Measurements from ENCODE around the gene PAFAH2. TPM values are rescaled to one million over a fixed set of nuclear protein-coding genes. Genes with fewer than 3 reads are reported as not detected.

Gene PAFAH2
- total and polyA plus RNA-seq, 2 donors from 2014 or later: 21.0 to 23.5 TPM

- TF ChIP-seq, protein P1, sequence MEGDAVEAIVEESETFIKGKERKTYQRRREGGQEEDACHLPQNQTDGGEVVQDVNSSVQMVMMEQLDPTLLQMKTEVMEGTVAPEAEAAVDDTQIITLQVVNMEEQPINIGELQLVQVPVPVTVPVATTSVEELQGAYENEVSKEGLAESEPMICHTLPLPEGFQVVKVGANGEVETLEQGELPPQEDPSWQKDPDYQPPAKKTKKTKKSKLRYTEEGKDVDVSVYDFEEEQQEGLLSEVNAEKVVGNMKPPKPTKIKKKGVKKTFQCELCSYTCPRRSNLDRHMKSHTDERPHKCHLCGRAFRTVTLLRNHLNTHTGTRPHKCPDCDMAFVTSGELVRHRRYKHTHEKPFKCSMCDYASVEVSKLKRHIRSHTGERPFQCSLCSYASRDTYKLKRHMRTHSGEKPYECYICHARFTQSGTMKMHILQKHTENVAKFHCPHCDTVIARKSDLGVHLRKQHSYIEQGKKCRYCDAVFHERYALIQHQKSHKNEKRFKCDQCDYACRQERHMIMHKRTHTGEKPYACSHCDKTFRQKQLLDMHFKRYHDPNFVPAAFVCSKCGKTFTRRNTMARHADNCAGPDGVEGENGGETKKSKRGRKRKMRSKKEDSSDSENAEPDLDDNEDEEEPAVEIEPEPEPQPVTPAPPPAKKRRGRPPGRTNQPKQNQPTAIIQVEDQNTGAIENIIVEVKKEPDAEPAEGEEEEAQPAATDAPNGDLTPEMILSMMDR (IDR thresholded peaks at IDR 0.05; ENCODE audit: borderline replicate concordance, extremely low read depth, insufficient read depth): no peak
- FAIRE-seq: no peak
- no peak for DNase-seq
Observed at GRCh38 chr1:25979210-25979609, 18.7 kb downstream of the PAFAH2 start.

DNA sequence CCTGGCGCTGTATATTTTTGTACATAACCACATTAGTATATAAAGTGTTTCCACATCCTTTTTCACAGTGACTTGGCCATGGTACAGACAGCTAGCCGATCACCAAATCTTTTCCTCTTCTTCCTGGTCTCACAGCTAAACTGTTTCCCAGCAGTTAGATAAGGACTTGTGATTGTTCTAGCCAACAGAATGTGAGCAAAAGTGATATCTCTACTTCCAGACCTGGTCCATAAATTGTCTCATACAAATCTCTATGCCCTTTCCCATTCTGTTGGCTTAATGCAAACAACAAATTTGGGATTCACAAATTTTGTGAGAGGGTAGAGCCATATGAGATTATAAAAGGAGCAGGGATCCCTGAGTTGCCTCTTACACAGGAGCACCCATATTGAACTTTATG lies 19.5 kb downstream of the PAFAH2 start:
- Histone ChIP-seq H3K4me3 (ENCODE audit: low read length in 3 of 3) (no peak overlapping the region), H3K4me1 (ENCODE audit: control insufficient read depth in 2 of 3, insufficient read depth in 2 of 3, low read depth in 1 of 3, low read length in 3 of 3) (no peaks in the 10 kb centered on the region), H3K9me3 (ENCODE audit: control insufficient read depth in 2 of 3, insufficient read depth in 1 of 3, low read length in 3 of 3) (no peaks in the 10 kb centered on the region), H3K27me3 (ENCODE audit: control insufficient read depth, insufficient read depth, low read length) (no peaks in the 10 kb centered on the region), H3K36me3 (ENCODE audit: control insufficient read depth in 2 of 3, insufficient read depth in 3 of 3, low read length in 3 of 3) (peaks cover 4 to 48% (median 29%) of the 10 kb centered on the region in 3 donors), H3K27ac (ENCODE audit: low read depth in 2 of 2, low read length in 2 of 2) (no peak overlapping the region), H3K9ac (ENCODE audit: low read length in 3 of 3) (no peak overlapping the region)
- DNase-seq: no peak
- TF ChIP-seq, protein P1 (IDR thresholded peaks at IDR 0.05; ENCODE audit: borderline replicate concordance, extremely low read depth, insufficient read depth): no peak
- intact Hi-C loops (cut with DNase I): no loop called here
- no peak for FAIRE-seq

More at GRCh38 chr1:25979210-25979609, 18.7 kb downstream of the PAFAH2 start:
- H3K36me3 ChIP-seq (ENCODE audit: control insufficient read depth in 2 of 3, insufficient read depth in 3 of 3, low read length in 3 of 3): peaks cover 4 to 48% (median 26%) of the 10 kb centered on the region in 3 donors
- intact Hi-C loops (cut with DNase I): no loop called here
- no peaks in the 10 kb centered on the region for H3K27me3 ChIP-seq (ENCODE audit: control insufficient read depth, insufficient read depth, low read length)
- H3K4me3 ChIP-seq (ENCODE audit: low read length in 3 of 3): no peak overlapping the region
- H3K4me1 ChIP-seq (ENCODE audit: control insufficient read depth in 2 of 3, insufficient read depth in 2 of 3, low read depth in 1 of 3, low read length in 3 of 3): no peaks in the 10 kb centered on the region
- no peaks in the 10 kb centered on the region for H3K9me3 ChIP-seq (ENCODE audit: control insufficient read depth in 2 of 3, insufficient read depth in 1 of 3, low read length in 3 of 3)
- H3K9ac ChIP-seq (ENCODE audit: low read length in 3 of 3): no peak overlapping the region
- H3K27ac ChIP-seq (ENCODE audit: low read depth in 2 of 2, low read length in 2 of 2): no peak overlapping the region

- DNase-seq: no peak
- H3K36me3 ChIP-seq (ENCODE audit: control insufficient read depth in 2 of 3, insufficient read depth in 3 of 3, low read length in 3 of 3): peaks cover 4 to 47% (median 31%) of the 10 kb centered on the region in 3 donors
- no peak overlapping the region for H3K27ac ChIP-seq (ENCODE audit: low read depth in 2 of 2, low read length in 2 of 2)
- no peak overlapping the region for H3K9ac ChIP-seq (ENCODE audit: low read length in 3 of 3)
- H3K27me3 ChIP-seq (ENCODE audit: control insufficient read depth, insufficient read depth, low read length): no peaks in the 10 kb centered on the region
- H3K9me3 ChIP-seq (ENCODE audit: control insufficient read depth in 2 of 3, insufficient read depth in 1 of 3, low read length in 3 of 3): no peaks in the 10 kb centered on the region
- FAIRE-seq: no peak
- intact Hi-C loops (cut with DNase I): no loop called here
- H3K4me3 ChIP-seq (ENCODE audit: low read length in 3 of 3): no peak overlapping the region
- TF ChIP-seq, protein P1 (IDR thresholded peaks at IDR 0.05; ENCODE audit: borderline replicate concordance, extremely low read depth, insufficient read depth): no peak
- no peaks in the 10 kb centered on the region for H3K4me1 ChIP-seq (ENCODE audit: control insufficient read depth in 2 of 3, insufficient read depth in 2 of 3, low read depth in 1 of 3, low read length in 3 of 3)
Observed at GRCh38 chr1:25977801-25978200, 20.1 kb downstream of the PAFAH2 start.

All from kidney (tissue), 14 donors.